Hepatocyte (in vitro differentiated cells): Measurements from ENCODE around the gene ITGAE. TPM values are rescaled to one million over a fixed set of nuclear protein-coding genes. Genes with fewer than 3 reads are reported as not detected.

Experiments used
- DNase-seq: peaks from one replicate; pipeline ENCODE4 v3.0.0-alpha.2; 2016; ENCODE audit warnings: low spot score
- H2AFZ ChIP-seq: fragments of 200-600 bp; sonication (generic); 2 replicates; pipeline ENCODE4 v1.6.0; 2016; ENCODE audit warnings: antibody characterized with exemption, mild to moderate bottlenecking
- H3K27ac ChIP-seq: fragments of 200-600 bp; sonication (generic); 2 replicates; pipeline ENCODE4 v1.5.1; 2016; ENCODE audit warnings: mild to moderate bottlenecking
- H3K27me3 ChIP-seq: fragments of 200-600 bp; sonication (generic); 2 replicates; pipeline ENCODE4 v1.6.1; 2016
- H3K36me3 ChIP-seq: fragments of 200-600 bp; sonication (generic); replicated peaks from 2 replicates; pipeline ENCODE4 v1.5.1; 2016; ENCODE audit warnings: low read depth; ENCODE audit not compliant: insufficient read depth
- H3K4me1 ChIP-seq: fragments of 200-600 bp; sonication (generic); 2 replicates; pipeline ENCODE4 v1.5.1; 2016; ENCODE audit warnings: mild to moderate bottlenecking, moderate library complexity; ENCODE audit not compliant: insufficient read depth
- H3K4me2 ChIP-seq: fragments of 200-600 bp; sonication (generic); 2 replicates; pipeline ENCODE4 v1.6.0; 2016
- H3K4me3 ChIP-seq: fragments of 200-600 bp; sonication (generic); 2 replicates; pipeline ENCODE4 v1.5.1; 2016; ENCODE audit warnings: mild to moderate bottlenecking
- H3K79me2 ChIP-seq: fragments of 200-600 bp; sonication (generic); 2 replicates; pipeline ENCODE4 v1.6.0; 2017; ENCODE audit warnings: mild to moderate bottlenecking
- H3K9me2 ChIP-seq: fragments of 200-600 bp; sonication (generic); replicated peaks from 2 replicates; pipeline ENCODE4 v1.6.0; 2017; ENCODE audit warnings: mild to moderate bottlenecking; ENCODE audit not compliant: insufficient read depth
- H3K9me3 ChIP-seq: fragments of 200-600 bp; sonication (generic); 2 replicates; pipeline ENCODE4 v1.5.1; 2016; ENCODE audit warnings: low read depth, mild to moderate bottlenecking
- H4K20me1 ChIP-seq: fragments of 200-600 bp; sonication (generic); 2 replicates; pipeline ENCODE4 v1.6.0; 2016; ENCODE audit warnings: mild to moderate bottlenecking; ENCODE audit not compliant: insufficient read depth, poor library complexity, severe bottlenecking
- EZH2 ChIP-seq: fragments of 200-600 bp; sonication (generic); IDR thresholded peaks from 2 replicates; pipeline ENCODE4 v1.6.1; 2016; ENCODE audit warnings: antibody characterized with exemption, mild to moderate bottlenecking, borderline replicate concordance
- EZH2phosphoT487 ChIP-seq: fragments of 200-600 bp; sonication (generic); IDR thresholded peaks from one replicate; pipeline ENCODE4 v1.6.1; 2018; ENCODE audit warnings: antibody characterized with exemption, mild to moderate bottlenecking, low read depth, moderate library complexity; ENCODE audit not compliant: unreplicated experiment, severe bottlenecking
- WGBS: methylation state at CpG from one replicate; pipeline ENCODE4 v1.1.6; 2016; ENCODE audit warnings: low lambda C conversion rate; ENCODE audit errors: missing lambda C conversion rate; 5-methylcytosine and 5-hydroxymethylcytosine counted together
- polyA plus RNA-seq: library from polyadenylated mRNA; unstranded; fragments of >200 nt; fragmentation: Nextera tagmentation; extraction: Ambion mirVana; gene quantifications from 2 replicates; pipeline ENCODE4 v1.2.1, GENCODE V29; 2016
- total RNA-seq: library from RNA; depleted of rRNA; stranded (reverse); fragments of >200 nt; gene quantifications from 2 replicates; pipeline ENCODE4 v1.2.3, GENCODE V29; 2014
- TF ChIP-seq, protein P1 (sequence below): fragments of 200-600 bp; sonication (generic); IDR thresholded peaks from 2 replicates; pipeline ENCODE4 v1.5.1; 2016; ENCODE audit warnings: antibody characterized with exemption, mild to moderate bottlenecking; ENCODE audit not compliant: poor library complexity

The ITGAE gene
- total and polyA plus RNA-seq, 2 experiments from 2014 or later, result 28.1 to 77.0 TPM

DNA sequence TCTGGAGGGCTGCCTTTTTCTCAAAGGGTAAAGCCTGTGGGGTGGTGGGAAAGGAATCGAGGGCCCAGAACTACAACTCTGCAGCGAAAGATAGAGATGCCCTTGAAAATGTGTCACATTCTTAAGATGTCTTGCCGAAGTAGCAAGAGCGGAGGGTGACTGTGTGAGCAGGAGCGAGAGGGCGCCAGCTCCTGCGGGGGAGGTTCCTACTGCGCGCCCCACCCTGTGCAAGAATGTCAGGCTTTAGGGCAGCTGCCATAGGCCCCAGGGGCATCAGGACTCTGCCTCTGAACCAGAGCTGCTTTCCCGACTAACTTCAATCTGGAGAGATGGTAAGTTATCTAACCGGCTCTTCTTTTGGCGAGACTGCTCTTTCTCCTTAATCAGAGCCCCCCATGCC, 11.8 kb upstream of the ITGAE start:
- Histone ChIP-seq H4K20me1 (no peaks in the 10 kb centered on the region), H3K27me3 (no peaks in the 10 kb centered on the region), H3K4me1 (no peaks in the 10 kb centered on the region), H3K9me3 (no peaks in the 10 kb centered on the region), H3K4me2 (no peak overlapping the region), H3K36me3 (no peaks in the 10 kb centered on the region), H3K79me2 (no peaks in the 10 kb centered on the region), H3K27ac (no peak overlapping the region), H2AFZ (no peak overlapping the region), H3K4me3 (no peak overlapping the region), H3K9me2 (no peaks in the 10 kb centered on the region)
- 96% methylated on average over 12 of the region's 12 CpGs for WGBS
- no peak for DNase-seq
- no peak for TF ChIP-seq EZH2

DNA sequence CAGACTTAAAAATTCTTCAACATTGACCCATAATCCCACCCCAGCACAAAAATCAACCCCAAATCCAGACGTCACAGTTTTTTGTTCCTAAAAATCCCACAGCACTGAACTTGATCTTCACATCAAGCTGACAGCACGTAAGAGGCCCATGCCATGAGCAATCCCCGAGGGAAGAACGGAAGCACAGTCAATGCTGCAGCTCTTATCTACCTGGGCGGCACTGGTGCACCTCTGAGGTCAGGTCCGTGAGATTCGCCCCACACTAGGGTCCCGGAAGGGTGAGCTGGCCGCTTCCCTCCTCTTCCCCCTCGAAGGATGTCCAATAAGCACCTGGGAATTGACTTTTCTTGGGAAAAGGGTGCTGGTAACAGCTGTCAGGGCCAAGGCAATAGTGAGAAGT, 11.3 kb upstream of the ITGAE start:
- Histone ChIP-seq H3K4me2 (no peak overlapping the region), H3K27me3 (no peaks in the 10 kb centered on the region), H4K20me1 (no peaks in the 10 kb centered on the region), H3K9me3 (no peaks in the 10 kb centered on the region), H3K9me2 (no peaks in the 10 kb centered on the region), H3K4me3 (no peak overlapping the region), H2AFZ (no peak overlapping the region), H3K4me1 (no peaks in the 10 kb centered on the region), H3K36me3 (no peaks in the 10 kb centered on the region), H3K27ac (no peak overlapping the region), H3K79me2 (no peaks in the 10 kb centered on the region)
- WGBS, result 94% methylated on average over 10 of the region's 10 CpGs
- TF ChIP-seq, protein P1, sequence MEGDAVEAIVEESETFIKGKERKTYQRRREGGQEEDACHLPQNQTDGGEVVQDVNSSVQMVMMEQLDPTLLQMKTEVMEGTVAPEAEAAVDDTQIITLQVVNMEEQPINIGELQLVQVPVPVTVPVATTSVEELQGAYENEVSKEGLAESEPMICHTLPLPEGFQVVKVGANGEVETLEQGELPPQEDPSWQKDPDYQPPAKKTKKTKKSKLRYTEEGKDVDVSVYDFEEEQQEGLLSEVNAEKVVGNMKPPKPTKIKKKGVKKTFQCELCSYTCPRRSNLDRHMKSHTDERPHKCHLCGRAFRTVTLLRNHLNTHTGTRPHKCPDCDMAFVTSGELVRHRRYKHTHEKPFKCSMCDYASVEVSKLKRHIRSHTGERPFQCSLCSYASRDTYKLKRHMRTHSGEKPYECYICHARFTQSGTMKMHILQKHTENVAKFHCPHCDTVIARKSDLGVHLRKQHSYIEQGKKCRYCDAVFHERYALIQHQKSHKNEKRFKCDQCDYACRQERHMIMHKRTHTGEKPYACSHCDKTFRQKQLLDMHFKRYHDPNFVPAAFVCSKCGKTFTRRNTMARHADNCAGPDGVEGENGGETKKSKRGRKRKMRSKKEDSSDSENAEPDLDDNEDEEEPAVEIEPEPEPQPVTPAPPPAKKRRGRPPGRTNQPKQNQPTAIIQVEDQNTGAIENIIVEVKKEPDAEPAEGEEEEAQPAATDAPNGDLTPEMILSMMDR, result no peak
- no peak for TF ChIP-seq EZH2phosphoT487
- no peak for TF ChIP-seq EZH2
- DNase-seq, result no peak

DNA sequence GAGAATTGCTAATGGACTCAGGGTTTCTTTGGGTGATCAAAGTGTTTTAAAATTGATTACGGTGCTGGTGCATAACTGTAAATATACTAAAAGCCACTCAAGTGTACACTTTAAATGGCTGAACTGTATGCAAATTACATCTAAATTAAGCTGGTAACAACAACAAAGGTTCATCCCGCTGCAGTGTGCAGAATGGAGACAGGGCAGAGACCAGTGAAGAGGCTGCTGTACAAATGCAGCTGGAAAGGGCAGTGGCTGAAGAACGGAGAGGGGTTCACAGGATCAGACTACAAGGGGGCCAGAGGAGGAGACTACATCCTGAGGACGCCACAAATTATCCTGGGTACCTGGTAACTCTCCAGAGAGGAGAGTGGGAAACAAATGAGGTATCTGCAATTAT, 9.0 kb upstream of the ITGAE start:
- Histone ChIP-seq H3K79me2 (no peaks in the 10 kb centered on the region), H3K27me3 (no peaks in the 10 kb centered on the region), H3K27ac (no peak overlapping the region), H3K4me1 (no peaks in the 10 kb centered on the region), H2AFZ (no peak overlapping the region), H3K9me2 (no peaks in the 10 kb centered on the region), H3K36me3 (no peaks in the 10 kb centered on the region), H3K4me2 (no peak overlapping the region), H3K4me3 (no peak overlapping the region), H4K20me1 (no peaks in the 10 kb centered on the region), H3K9me3 (no peaks in the 10 kb centered on the region)
- 93% methylated on average over 4 of the region's 4 CpGs for WGBS
- no peak for DNase-seq
- TF ChIP-seq EZH2 (no peak), EZH2phosphoT487 (no peak)
- TF ChIP-seq, protein P1, result no peak

DNA sequence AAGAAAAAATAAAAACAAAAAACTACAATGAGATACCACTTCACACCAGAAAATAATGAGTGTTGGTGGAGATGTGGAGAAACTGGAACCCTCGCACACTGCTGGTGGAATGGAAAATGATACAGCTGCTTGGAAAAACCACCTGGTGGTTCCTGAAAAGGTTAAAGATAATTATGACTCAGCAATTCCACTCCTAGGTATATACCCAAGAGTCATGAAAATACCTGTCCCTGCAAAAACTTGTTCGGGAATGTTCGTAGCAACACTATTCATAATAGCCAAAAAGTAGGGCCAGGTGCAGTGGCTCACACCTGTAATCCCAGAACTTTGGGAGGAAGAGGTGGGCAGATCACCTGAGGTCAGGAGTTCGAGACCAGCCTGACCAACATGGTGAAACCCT, 8.1 kb upstream of the ITGAE start:
- Histone ChIP-seq H4K20me1 (no peaks in the 10 kb centered on the region), H3K4me1 (no peaks in the 10 kb centered on the region), H3K79me2 (no peaks in the 10 kb centered on the region), H3K4me2 (no peak overlapping the region), H3K36me3 (no peaks in the 10 kb centered on the region), H3K4me3 (no peak overlapping the region), H3K9me2 (no peaks in the 10 kb centered on the region), H2AFZ (no peak overlapping the region), H3K27me3 (no peaks in the 10 kb centered on the region), H3K9me3 (no peaks in the 10 kb centered on the region), H3K27ac (no peak overlapping the region)
- WGBS, result 97% methylated on average over 4 of the region's 4 CpGs
- TF ChIP-seq, protein P1, result no peak
- TF ChIP-seq EZH2phosphoT487 (no peak), EZH2 (no peak)
- no peak for DNase-seq
